Kidney epithelial cell (primary cell): ENCODE data around the gene ATR. TPM values are rescaled to one million over a fixed set of nuclear protein-coding genes. Genes with fewer than 3 reads are reported as not detected.
"Not testable (repeated sequence)": the region's sequence is repeated elsewhere in the genome, so short reads cannot be mapped to it uniquely, and the experiment has no call there.

ENCODE experiments used
- DNase-seq: peaks from one replicate; pipeline ENCODE4 v3.0.0-alpha.2; 2010; ENCODE audit warnings: low read depth
- H3K27me3 ChIP-seq: 2 replicates; pipeline ENCODE4 v1.6.0; 2011; ENCODE audit warnings: low read length; ENCODE audit not compliant: control insufficient read depth, insufficient read depth
- H3K36me3 ChIP-seq: 2 replicates; pipeline ENCODE4 v1.5.1; 2011; ENCODE audit warnings: low read length; ENCODE audit not compliant: control insufficient read depth, insufficient read depth
- H3K4me3 ChIP-seq: 2 replicates; pipeline ENCODE4 v1.5.1; 2011; ENCODE audit warnings: low read depth, mild to moderate bottlenecking, control low read depth, low read length
- CTCF ChIP-seq: IDR thresholded peaks from 2 replicates; pipeline ENCODE4 v1.5.1; 2011; ENCODE audit warnings: mild to moderate bottlenecking, moderate library complexity, low read length, control low read depth, inconsistent platforms; ENCODE audit not compliant: insufficient read depth, poor library complexity, severe bottlenecking
- total RNA-seq: library from RNA; depleted of rRNA; stranded (reverse); fragments of >200 nt; gene quantifications from 2 replicates; pipeline ENCODE4 v1.2.3, GENCODE V29; 2015

Gene ATR
- total RNA-seq, 1 donor from 2014 or later = 23.6 TPM

GRCh38 chr3:142597906-142598305, 19.4 kb upstream of the ATR start:
- Histone ChIP-seq H3K27me3 (no peaks in the 10 kb centered on the region), H3K36me3 (no peaks in the 10 kb centered on the region), H3K4me3 (no peak overlapping the region)
- TF ChIP-seq CTCF = no peak
- DNase-seq = no peak

GRCh38 chr3:142596726-142597088, 18.2 kb upstream of the ATR start:
- Histone ChIP-seq H3K27me3 (no peaks in the 10 kb centered on the region), H3K4me3 (peak overlapping the region; percentile 89), H3K36me3 (no peaks in the 10 kb centered on the region)
- no peak for TF ChIP-seq CTCF
- DNase-seq = no peak

GRCh38 chr3:142595951-142596725, 17.6 kb upstream of the ATR start, which contains the start of gene PLS1:
PLS1 (plus strand) TSS chr3:142596393; CDS start chr3:142664238, 67,845 bp downstream.
- no peak for DNase-seq
- TF ChIP-seq CTCF = no peak

GRCh38 chr3:142595581-142595950, 17.0 kb upstream of the ATR start:
- H3K36me3 ChIP-seq = no peaks in the 10 kb centered on the region
- DNase-seq = peak; percentile 92
- H3K4me3 ChIP-seq = peak overlapping the region; percentile 89
- no peaks in the 10 kb centered on the region for H3K27me3 ChIP-seq
- TF ChIP-seq CTCF = no peak

More at GRCh38 chr3:142595951-142596725, 17.6 kb upstream of the ATR start, which contains the start of gene PLS1:
- peak within 1 kb of the TSS; percentile 89 for H3K4me3 ChIP-seq
- H3K27me3 ChIP-seq = no peaks in the 10 kb centered on the region
- no peaks in the 10 kb centered on the region for H3K36me3 ChIP-seq

DNA sequence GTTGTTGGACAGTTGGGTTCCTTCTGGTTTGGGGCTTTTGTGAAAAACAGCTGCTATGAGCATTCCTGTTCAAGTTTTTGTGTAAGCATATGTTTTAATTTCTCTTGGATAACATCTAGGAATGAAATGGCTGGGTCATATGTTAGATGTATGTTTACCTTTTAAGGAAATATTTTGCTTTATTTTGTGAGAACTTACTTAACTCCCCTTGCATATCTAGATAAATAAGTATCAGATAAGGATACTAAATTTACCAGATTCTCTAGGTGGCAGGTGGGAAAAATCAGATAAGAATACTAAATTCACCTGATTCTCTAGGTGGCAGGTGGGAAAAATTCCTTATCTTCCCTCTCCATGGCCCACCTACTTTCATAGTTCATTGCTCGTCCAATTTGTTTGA, 16.6 kb upstream of the ATR start:
- no peaks in the 10 kb centered on the region for H3K27me3 ChIP-seq
- DNase-seq = no peak
- TF ChIP-seq CTCF = no peak
- H3K36me3 ChIP-seq = no peaks in the 10 kb centered on the region
- peak overlapping the region; percentile 89 for H3K4me3 ChIP-seq

GRCh38 chr3:142592268-142592667, 13.7 kb upstream of the ATR start:
- not testable (repeated sequence) for H3K27me3 ChIP-seq, DNase-seq

More at GRCh38 chr3:142592268-142592667, 13.7 kb upstream of the ATR start:
- H3K4me3 ChIP-seq, H3K36me3 ChIP-seq: not testable (repeated sequence)
